HG02678 (cell line): Measurements from ENCODE around the gene PLEKHA5.

ENCODE experiments used
- ATAC-seq: cut with Tn5 transposase; IDR thresholded peaks from one replicate; pipeline ENCODE4 v1.9.1; 2021; ENCODE audit warnings: mild to moderate bottlenecking, moderate library complexity; ENCODE audit not compliant: unreplicated experiment

PLEKHA5 gene

GRCh38 chr12:19198272-19198671 is 68.7 kb downstream of the PLEKHA5 start:
- ATAC-seq = no peak

GRCh38 chr12:19199332-19199731 is 69.8 kb downstream of the PLEKHA5 start:
- ATAC-seq = no peak

GRCh38 chr12:19200261-19200660 is 70.7 kb downstream of the PLEKHA5 start:
- ATAC-seq = no peak

- no peak for ATAC-seq
Observed at GRCh38 chr12:19201661-19202060, 72.1 kb downstream of the PLEKHA5 start.

- no peak for ATAC-seq
Observed at GRCh38 chr12:19203013-19203412, 73.5 kb downstream of the PLEKHA5 start.

GRCh38 chr12:19203539-19204506 is 74.3 kb downstream of the PLEKHA5 start:
- ATAC-seq = no peak

GRCh38 chr12:19205120-19205519 is 75.6 kb downstream of the PLEKHA5 start:
- ATAC-seq = no peak

GRCh38 chr12:19206493-19207077 is 77.1 kb downstream of the PLEKHA5 start:
- ATAC-seq = no peak

- ATAC-seq = no peak
Observed at GRCh38 chr12:19208456-19208855, 78.9 kb downstream of the PLEKHA5 start.

GRCh38 chr12:19209661-19210060 is 80.1 kb downstream of the PLEKHA5 start:
- no peak for ATAC-seq

GRCh38 chr12:19211802-19212201 is 82.3 kb downstream of the PLEKHA5 start:
- no peak for ATAC-seq

GRCh38 chr12:19212245-19212644 is 82.7 kb downstream of the PLEKHA5 start:
- no peak for ATAC-seq

- no peak for ATAC-seq
Observed at GRCh38 chr12:19214020-19214419, 84.5 kb downstream of the PLEKHA5 start.

GRCh38 chr12:19215115-19215514 is 85.6 kb downstream of the PLEKHA5 start:
- ATAC-seq = no peak

GRCh38 chr12:19217446-19217845 is 87.9 kb downstream of the PLEKHA5 start:
- no peak for ATAC-seq

GRCh38 chr12:19220205-19220604 is 90.7 kb downstream of the PLEKHA5 start:
- ATAC-seq = no peak

- ATAC-seq = no peak
Observed at GRCh38 chr12:19220852-19221466, 91.4 kb downstream of the PLEKHA5 start.

- ATAC-seq = no peak
Observed at GRCh38 chr12:19222558-19222957, 93.0 kb downstream of the PLEKHA5 start.

- ATAC-seq = no peak
Observed at GRCh38 chr12:19223018-19223417, 93.5 kb downstream of the PLEKHA5 start.

- no peak for ATAC-seq
Observed at GRCh38 chr12:19223695-19224094, 94.2 kb downstream of the PLEKHA5 start.

GRCh38 chr12:19224746-19225145 is 95.2 kb downstream of the PLEKHA5 start:
- no peak for ATAC-seq
